ENCODE results near the gene SUSD2.

Gene SUSD2

DNA sequence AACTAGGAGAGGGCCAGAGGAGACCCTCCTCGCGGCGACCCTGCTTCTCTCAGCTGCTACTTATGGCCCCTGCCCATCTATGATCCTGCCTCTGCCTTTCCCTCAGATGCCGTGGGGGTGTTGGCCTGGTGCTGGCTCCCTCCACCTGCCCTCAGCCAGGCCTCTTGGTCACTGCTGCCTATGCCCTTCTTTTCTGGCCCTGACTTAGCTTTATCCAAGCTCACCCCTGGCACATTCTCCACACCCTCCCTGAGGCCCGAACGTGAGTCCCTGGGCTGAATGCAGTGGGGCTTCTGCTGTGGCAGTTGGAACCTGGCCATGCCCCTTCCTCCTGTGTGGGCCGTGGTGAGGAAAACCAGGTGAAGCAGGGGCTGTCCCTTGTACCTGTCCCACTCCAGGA, 19.8 kb upstream of the SUSD2 start:
- Histone ChIP-seq H3K9ac (ENCODE audit: low read depth in 1 of 2, low read length in 2 of 2) (no peak overlapping the region), H3K27me3 (ENCODE audit: control insufficient read depth in 2 of 2, insufficient read depth in 2 of 2, low read length in 2 of 2) (no peaks in the 10 kb centered on the region), H3K4me1 (ENCODE audit: control insufficient read depth in 2 of 2, insufficient read depth in 2 of 2, low read length in 2 of 2) (peaks cover 14 to 23% of the 10 kb centered on the region in 2 donors), H3K36me3 (ENCODE audit: control insufficient read depth in 2 of 2, insufficient read depth in 2 of 2, low read length in 2 of 2) (peaks cover 19 to 32% of the 10 kb centered on the region in 2 donors), H3K9me3 (ENCODE audit: control insufficient read depth in 2 of 2, low read length in 2 of 2) (no peaks in the 10 kb centered on the region), H3K27ac (ENCODE audit: low read depth in 2 of 2, low read length in 2 of 2) (no peak overlapping the region), H3K4me3 (ENCODE audit: low read length in 2 of 2) (no peak overlapping the region)

DNA sequence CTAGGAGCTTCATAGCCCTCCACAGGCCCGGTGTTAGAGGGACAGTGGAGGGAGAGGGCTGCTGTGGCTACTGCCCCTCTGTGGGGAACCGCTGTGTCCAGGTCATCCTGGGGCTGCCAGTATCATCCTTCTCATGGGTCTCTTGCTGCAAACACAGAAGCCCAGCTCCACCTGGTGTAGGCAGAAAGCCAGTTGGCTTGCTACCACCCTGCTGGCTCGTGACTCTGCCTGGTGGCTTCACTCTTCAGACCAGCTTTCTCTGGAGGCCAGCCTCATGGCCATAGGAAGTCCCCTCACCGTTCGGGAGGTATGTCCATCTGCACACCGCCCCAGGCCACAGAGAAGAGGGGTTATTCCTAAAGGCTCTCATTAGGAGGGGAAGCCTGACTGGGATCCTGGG, 19.4 kb upstream of the SUSD2 start:
- H3K4me1 ChIP-seq (ENCODE audit: control insufficient read depth in 2 of 2, insufficient read depth in 2 of 2, low read length in 2 of 2): peaks cover 9 to 20% of the 10 kb centered on the region in 2 donors

DNA sequence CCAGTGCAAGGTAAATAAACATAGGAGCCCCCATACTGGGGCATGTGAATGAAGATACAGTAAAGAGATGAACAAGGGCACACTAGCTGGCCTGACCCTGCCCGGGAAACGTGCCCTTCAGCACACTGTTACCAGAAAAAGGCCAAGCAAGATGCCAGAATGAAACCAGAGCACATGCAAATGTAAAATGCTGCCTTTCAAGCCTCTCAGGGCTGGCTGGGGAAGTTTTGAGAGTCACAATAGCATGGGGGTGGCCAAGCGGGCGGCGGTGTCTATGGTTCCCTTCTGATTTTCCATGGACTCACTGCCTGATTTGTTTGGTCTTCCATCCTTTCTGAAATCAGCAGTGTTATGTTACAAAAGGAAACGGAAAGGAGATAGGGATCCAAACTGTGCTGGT, 18.9 kb upstream of the SUSD2 start:
- Histone ChIP-seq H3K9ac (ENCODE audit: low read depth in 1 of 2, low read length in 2 of 2) (no peak overlapping the region), H3K4me1 (ENCODE audit: control insufficient read depth in 2 of 2, insufficient read depth in 2 of 2, low read length in 2 of 2) (peaks cover 4 to 17% of the 10 kb centered on the region in 2 donors), H3K9me3 (ENCODE audit: control insufficient read depth in 2 of 2, low read length in 2 of 2) (no peaks in the 10 kb centered on the region), H3K27me3 (ENCODE audit: control insufficient read depth in 2 of 2, insufficient read depth in 2 of 2, low read length in 2 of 2) (no peaks in the 10 kb centered on the region), H3K27ac (ENCODE audit: low read depth in 2 of 2, low read length in 2 of 2) (no peak overlapping the region), H3K4me3 (ENCODE audit: low read length in 2 of 2) (no peak overlapping the region), H3K36me3 (ENCODE audit: control insufficient read depth in 2 of 2, insufficient read depth in 2 of 2, low read length in 2 of 2) (peaks cover 27 to 40% of the 10 kb centered on the region in 2 donors)

More for the DNA sequence above, 19.4 kb upstream of the SUSD2 start:
- Histone ChIP-seq H3K4me3 (ENCODE audit: low read length in 2 of 2) (no peak overlapping the region), H3K36me3 (ENCODE audit: control insufficient read depth in 2 of 2, insufficient read depth in 2 of 2, low read length in 2 of 2) (peaks cover 23 to 35% of the 10 kb centered on the region in 2 donors), H3K9ac (ENCODE audit: low read depth in 1 of 2, low read length in 2 of 2) (no peak overlapping the region), H3K9me3 (ENCODE audit: control insufficient read depth in 2 of 2, low read length in 2 of 2) (no peaks in the 10 kb centered on the region), H3K27ac (ENCODE audit: low read depth in 2 of 2, low read length in 2 of 2) (no peak overlapping the region), H3K27me3 (ENCODE audit: control insufficient read depth in 2 of 2, insufficient read depth in 2 of 2, low read length in 2 of 2) (no peaks in the 10 kb centered on the region)

DNA sequence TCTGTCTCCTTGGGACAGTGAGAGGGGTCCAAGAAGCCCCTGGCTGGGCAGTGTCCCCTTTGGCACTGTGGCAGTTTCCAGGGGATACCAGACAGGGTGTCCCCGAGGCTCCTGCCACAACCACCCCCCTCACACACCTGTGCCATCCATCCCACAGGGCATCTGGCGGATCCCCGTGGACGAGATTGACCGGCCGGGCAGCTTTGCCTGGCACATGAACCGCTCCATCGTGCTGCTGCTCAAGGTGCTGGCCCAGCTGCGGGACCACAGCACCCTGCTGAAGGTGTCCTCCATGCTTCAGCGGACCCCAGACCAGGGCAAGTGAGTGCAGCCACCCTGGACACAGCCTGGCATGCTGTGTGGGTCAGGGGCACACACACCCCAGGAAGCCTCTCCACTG, 17.0 kb upstream of the SUSD2 start:
- Histone ChIP-seq H3K4me3 (ENCODE audit: low read length in 2 of 2) (no peak overlapping the region), H3K27me3 (ENCODE audit: control insufficient read depth in 2 of 2, insufficient read depth in 2 of 2, low read length in 2 of 2) (no peaks in the 10 kb centered on the region), H3K9ac (ENCODE audit: low read depth in 1 of 2, low read length in 2 of 2) (no peak overlapping the region), H3K27ac (ENCODE audit: low read depth in 2 of 2, low read length in 2 of 2) (no peak overlapping the region), H3K36me3 (ENCODE audit: control insufficient read depth in 2 of 2, insufficient read depth in 2 of 2, low read length in 2 of 2) (peaks cover 39 to 52% of the 10 kb centered on the region in 2 donors), H3K9me3 (ENCODE audit: control insufficient read depth in 2 of 2, low read length in 2 of 2) (no peaks in the 10 kb centered on the region), H3K4me1 (ENCODE audit: control insufficient read depth in 2 of 2, insufficient read depth in 2 of 2, low read length in 2 of 2) (peaks cover under 1 to 6% of the 10 kb centered on the region in 2 donors)

DNA sequence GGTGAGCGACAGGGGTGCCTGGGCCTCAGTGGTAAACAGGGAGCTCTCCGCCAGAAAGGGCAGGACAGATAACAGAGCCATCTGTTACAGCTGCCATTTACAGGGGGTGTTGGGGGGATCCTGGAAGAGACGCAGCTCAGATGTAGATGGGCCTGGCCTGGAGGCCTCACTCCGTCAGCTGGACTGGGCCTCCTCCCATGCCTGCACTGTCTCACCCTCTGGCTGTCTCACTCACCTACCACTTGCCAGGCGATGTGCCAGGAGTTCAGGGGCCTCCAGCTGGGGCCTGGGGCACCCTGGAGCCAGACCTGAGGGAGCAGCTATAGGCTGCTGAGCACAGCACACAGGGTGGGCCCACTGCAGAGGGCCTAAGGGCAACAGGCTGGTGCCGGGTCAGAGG, 16.3 kb upstream of the SUSD2 start:
- Histone ChIP-seq H3K36me3 (ENCODE audit: control insufficient read depth in 2 of 2, insufficient read depth in 2 of 2, low read length in 2 of 2) (peaks cover 39 to 52% of the 10 kb centered on the region in 2 donors), H3K9ac (ENCODE audit: low read depth in 1 of 2, low read length in 2 of 2) (no peak overlapping the region)

DNA sequence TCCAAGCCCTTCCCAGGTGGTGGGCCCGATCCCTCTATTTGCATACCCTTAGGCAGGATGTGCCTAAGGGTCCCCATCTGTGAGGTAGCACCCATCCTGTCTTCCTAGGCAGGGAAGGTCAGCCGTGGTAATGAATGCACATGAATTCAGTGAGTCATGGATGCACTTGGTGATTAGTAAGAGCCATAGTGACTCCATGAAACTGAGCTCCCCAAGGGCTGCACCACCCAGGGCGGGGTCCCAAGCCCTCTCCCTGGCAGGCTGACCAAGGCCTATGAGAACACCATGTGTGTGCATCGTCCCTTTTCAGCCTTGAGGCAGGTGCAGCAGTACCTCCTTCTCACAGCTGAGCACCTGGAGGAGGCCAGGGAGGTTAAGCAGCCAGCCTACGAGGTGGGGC, 15.6 kb upstream of the SUSD2 start:
- Histone ChIP-seq H3K4me3 (ENCODE audit: low read length in 2 of 2) (no peak overlapping the region), H3K27ac (ENCODE audit: low read depth in 2 of 2, low read length in 2 of 2) (no peak overlapping the region), H3K9me3 (ENCODE audit: control insufficient read depth in 2 of 2, low read length in 2 of 2) (no peaks in the 10 kb centered on the region), H3K36me3 (ENCODE audit: control insufficient read depth in 2 of 2, insufficient read depth in 2 of 2, low read length in 2 of 2) (peaks cover 39 to 50% of the 10 kb centered on the region in 2 donors), H3K9ac (ENCODE audit: low read depth in 1 of 2, low read length in 2 of 2) (no peak overlapping the region), H3K27me3 (ENCODE audit: control insufficient read depth in 2 of 2, insufficient read depth in 2 of 2, low read length in 2 of 2) (no peaks in the 10 kb centered on the region), H3K4me1 (ENCODE audit: control insufficient read depth in 2 of 2, insufficient read depth in 2 of 2, low read length in 2 of 2) (peaks cover 0 to 2% of the 10 kb centered on the region in 2 donors)

More for the DNA sequence above, 16.3 kb upstream of the SUSD2 start:
- Histone ChIP-seq H3K4me1 (ENCODE audit: control insufficient read depth in 2 of 2, insufficient read depth in 2 of 2, low read length in 2 of 2) (peaks cover 0 to 2% of the 10 kb centered on the region in 2 donors), H3K27ac (ENCODE audit: low read depth in 2 of 2, low read length in 2 of 2) (no peak overlapping the region), H3K4me3 (ENCODE audit: low read length in 2 of 2) (no peak overlapping the region), H3K27me3 (ENCODE audit: control insufficient read depth in 2 of 2, insufficient read depth in 2 of 2, low read length in 2 of 2) (no peaks in the 10 kb centered on the region), H3K9me3 (ENCODE audit: control insufficient read depth in 2 of 2, low read length in 2 of 2) (no peaks in the 10 kb centered on the region)

DNA sequence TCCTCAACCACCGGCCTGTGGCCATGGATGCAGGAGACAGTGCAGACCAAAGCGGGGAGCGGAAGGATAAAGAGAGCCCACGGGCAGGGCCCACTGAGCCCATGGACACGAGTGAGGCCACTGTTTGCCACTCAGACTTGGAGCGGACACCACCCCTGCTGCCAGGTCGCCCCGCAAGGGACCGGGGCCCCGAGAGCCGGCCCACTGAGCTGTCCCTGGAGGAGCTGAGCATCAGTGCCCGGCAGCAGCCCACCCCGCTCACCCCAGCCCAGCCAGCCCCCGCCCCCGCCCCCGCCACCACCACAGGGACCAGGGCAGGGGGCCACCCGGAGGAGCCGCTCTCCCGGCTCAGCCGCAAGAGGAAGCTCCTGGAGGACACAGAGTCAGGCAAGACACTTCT, 14.5 kb upstream of the SUSD2 start:
- H3K9me3 ChIP-seq (ENCODE audit: control insufficient read depth in 2 of 2, low read length in 2 of 2): no peaks in the 10 kb centered on the region

DNA sequence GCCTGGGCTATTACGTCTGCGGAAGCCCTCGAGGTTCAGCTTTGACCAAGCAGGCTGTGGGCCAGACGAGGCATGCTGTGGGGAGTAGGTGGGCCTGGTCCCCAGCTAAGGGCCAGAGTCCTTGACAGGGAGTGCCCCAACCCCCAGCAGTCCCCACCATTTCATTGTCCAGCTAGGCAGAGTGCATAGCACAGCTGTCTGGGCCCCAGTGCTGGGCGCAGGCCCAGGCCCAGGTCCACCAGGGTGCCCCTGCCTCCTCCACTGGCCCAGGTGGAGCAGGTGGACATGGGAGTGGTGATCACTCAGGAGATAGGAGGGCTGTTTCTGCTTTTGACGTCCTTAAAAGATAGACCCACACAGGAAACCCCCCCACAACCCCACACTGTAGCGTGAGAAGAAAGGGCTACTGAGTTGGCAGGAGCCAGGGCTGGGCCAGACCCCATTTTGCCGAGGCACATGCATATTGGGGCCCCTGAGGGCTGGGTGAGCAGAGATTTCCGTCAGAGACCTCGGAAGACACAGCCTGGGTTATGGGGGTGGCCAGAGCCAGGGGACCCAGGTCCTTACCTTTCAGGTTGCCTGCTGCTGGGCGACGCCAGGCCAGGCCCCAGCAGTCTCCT, 11.7 kb upstream of the SUSD2 start:
- no peak overlapping the region for H3K27ac ChIP-seq (ENCODE audit: low read depth in 2 of 2, low read length in 2 of 2)
- no peak overlapping the region for H3K4me3 ChIP-seq (ENCODE audit: low read length in 2 of 2)
- no peaks in the 10 kb centered on the region for H3K4me1 ChIP-seq (ENCODE audit: control insufficient read depth in 2 of 2, insufficient read depth in 2 of 2, low read length in 2 of 2)
- no peaks in the 10 kb centered on the region for H3K9me3 ChIP-seq (ENCODE audit: control insufficient read depth in 2 of 2, low read length in 2 of 2)
- peaks cover 55 to 66% of the 10 kb centered on the region in 2 donors for H3K36me3 ChIP-seq (ENCODE audit: control insufficient read depth in 2 of 2, insufficient read depth in 2 of 2, low read length in 2 of 2)
- no peaks in the 10 kb centered on the region for H3K27me3 ChIP-seq (ENCODE audit: control insufficient read depth in 2 of 2, insufficient read depth in 2 of 2, low read length in 2 of 2)
- no peak overlapping the region for H3K9ac ChIP-seq (ENCODE audit: low read depth in 1 of 2, low read length in 2 of 2)

More for the DNA sequence above, 14.5 kb upstream of the SUSD2 start:
- Histone ChIP-seq H3K27me3 (ENCODE audit: control insufficient read depth in 2 of 2, insufficient read depth in 2 of 2, low read length in 2 of 2) (no peaks in the 10 kb centered on the region), H3K4me1 (ENCODE audit: control insufficient read depth in 2 of 2, insufficient read depth in 2 of 2, low read length in 2 of 2) (no peaks in the 10 kb centered on the region), H3K4me3 (ENCODE audit: low read length in 2 of 2) (no peak overlapping the region), H3K9ac (ENCODE audit: low read depth in 1 of 2, low read length in 2 of 2) (no peak overlapping the region), H3K36me3 (ENCODE audit: control insufficient read depth in 2 of 2, insufficient read depth in 2 of 2, low read length in 2 of 2) (peaks cover 43 to 57% of the 10 kb centered on the region in 2 donors), H3K27ac (ENCODE audit: low read depth in 2 of 2, low read length in 2 of 2) (no peak overlapping the region)

DNA sequence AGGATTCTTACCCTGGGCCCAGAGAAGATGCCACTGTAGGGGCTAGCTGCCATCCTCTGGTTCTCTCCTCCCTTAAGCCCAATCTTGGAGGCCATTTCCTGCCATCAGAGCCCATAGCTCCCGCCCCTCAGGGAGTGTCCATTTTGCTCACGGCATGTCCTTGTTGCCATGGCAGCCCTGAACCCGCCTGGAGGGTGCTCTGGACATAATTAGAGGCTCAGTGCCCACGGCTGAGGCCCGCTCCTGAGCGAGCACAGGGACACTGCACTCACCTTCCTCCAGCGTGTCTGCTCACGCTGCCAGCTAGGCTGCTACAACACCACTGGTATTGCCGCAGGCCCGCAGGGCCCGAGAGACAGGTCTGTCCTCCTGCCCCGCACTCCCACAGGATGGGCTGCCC, 11.1 kb upstream of the SUSD2 start:
- H3K4me1 ChIP-seq (ENCODE audit: control insufficient read depth in 2 of 2, insufficient read depth in 2 of 2, low read length in 2 of 2): no peaks in the 10 kb centered on the region
- no peak overlapping the region for H3K9ac ChIP-seq (ENCODE audit: low read depth in 1 of 2, low read length in 2 of 2)
- H3K27ac ChIP-seq (ENCODE audit: low read depth in 2 of 2, low read length in 2 of 2): no peak overlapping the region
- H3K4me3 ChIP-seq (ENCODE audit: low read length in 2 of 2): no peak overlapping the region
- no peaks in the 10 kb centered on the region for H3K9me3 ChIP-seq (ENCODE audit: control insufficient read depth in 2 of 2, low read length in 2 of 2)
- H3K36me3 ChIP-seq (ENCODE audit: control insufficient read depth in 2 of 2, insufficient read depth in 2 of 2, low read length in 2 of 2): peaks cover 54 to 60% of the 10 kb centered on the region in 2 donors
- H3K27me3 ChIP-seq (ENCODE audit: control insufficient read depth in 2 of 2, insufficient read depth in 2 of 2, low read length in 2 of 2): no peaks in the 10 kb centered on the region

DNA sequence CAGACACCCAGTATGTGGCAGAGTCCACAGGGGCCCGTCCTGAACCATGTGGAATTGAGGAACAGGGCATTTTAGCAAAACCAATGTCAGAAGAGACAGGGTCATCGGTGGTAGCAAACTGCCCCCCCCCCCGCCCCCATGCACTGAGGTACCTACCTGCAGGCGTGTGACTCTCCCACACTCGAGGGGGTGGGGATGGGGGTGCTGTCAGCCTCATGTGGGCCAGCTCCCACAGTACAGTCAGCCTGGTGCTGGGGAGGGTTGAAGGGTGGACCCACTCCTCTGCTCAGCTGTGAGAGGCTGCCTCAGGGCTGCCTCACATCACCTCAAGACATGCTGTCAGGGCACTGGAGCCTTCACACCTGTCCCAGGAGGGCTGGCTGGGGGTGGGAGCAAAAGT, 10.7 kb upstream of the SUSD2 start:
- Histone ChIP-seq H3K9me3 (ENCODE audit: control insufficient read depth in 2 of 2, low read length in 2 of 2) (no peaks in the 10 kb centered on the region), H3K4me1 (ENCODE audit: control insufficient read depth in 2 of 2, insufficient read depth in 2 of 2, low read length in 2 of 2) (no peaks in the 10 kb centered on the region), H3K36me3 (ENCODE audit: control insufficient read depth in 2 of 2, insufficient read depth in 2 of 2, low read length in 2 of 2) (peaks cover 51 to 55% of the 10 kb centered on the region in 2 donors), H3K4me3 (ENCODE audit: low read length in 2 of 2) (no peak overlapping the region), H3K27me3 (ENCODE audit: control insufficient read depth in 2 of 2, insufficient read depth in 2 of 2, low read length in 2 of 2) (no peaks in the 10 kb centered on the region), H3K9ac (ENCODE audit: low read depth in 1 of 2, low read length in 2 of 2) (no peak overlapping the region), H3K27ac (ENCODE audit: low read depth in 2 of 2, low read length in 2 of 2) (no peak overlapping the region)

All from mucosa of rectum (tissue), 2 donors.